Stimulated activated naive CD8-positive, alpha-beta T cell treated with anti-CD3 and anti-CD28 coated beads, Interleukin-15, Interleukin-2, amounts not matched to agents 100 ng/mL and 50 ng/mL, for 24 hours (primary cell): ENCODE measurements around the gene PDK3.

Experiments used
- H3K27ac Mint-ChIP-seq: one replicate; pipeline ENCODE4 v1.8.0; 2021; ENCODE audit warnings: mild to moderate bottlenecking, mixed read lengths
- H3K27me3 Mint-ChIP-seq: one replicate; pipeline ENCODE4 v1.8.0; 2021; ENCODE audit warnings: mixed read lengths
- H3K36me3 Mint-ChIP-seq: one replicate; pipeline ENCODE4 v1.8.0; 2021; ENCODE audit warnings: low read depth, mixed read lengths
- H3K4me1 Mint-ChIP-seq: one replicate; pipeline ENCODE4 v1.8.0; 2021; ENCODE audit warnings: low read depth, mixed read lengths
- H3K4me3 Mint-ChIP-seq: one replicate; pipeline ENCODE4 v1.8.0; 2021; ENCODE audit warnings: mild to moderate bottlenecking, mixed read lengths
- H3K9me3 Mint-ChIP-seq: one replicate; pipeline ENCODE4 v1.8.0; 2021; ENCODE audit warnings: mixed read lengths

The PDK3 gene

DNA sequence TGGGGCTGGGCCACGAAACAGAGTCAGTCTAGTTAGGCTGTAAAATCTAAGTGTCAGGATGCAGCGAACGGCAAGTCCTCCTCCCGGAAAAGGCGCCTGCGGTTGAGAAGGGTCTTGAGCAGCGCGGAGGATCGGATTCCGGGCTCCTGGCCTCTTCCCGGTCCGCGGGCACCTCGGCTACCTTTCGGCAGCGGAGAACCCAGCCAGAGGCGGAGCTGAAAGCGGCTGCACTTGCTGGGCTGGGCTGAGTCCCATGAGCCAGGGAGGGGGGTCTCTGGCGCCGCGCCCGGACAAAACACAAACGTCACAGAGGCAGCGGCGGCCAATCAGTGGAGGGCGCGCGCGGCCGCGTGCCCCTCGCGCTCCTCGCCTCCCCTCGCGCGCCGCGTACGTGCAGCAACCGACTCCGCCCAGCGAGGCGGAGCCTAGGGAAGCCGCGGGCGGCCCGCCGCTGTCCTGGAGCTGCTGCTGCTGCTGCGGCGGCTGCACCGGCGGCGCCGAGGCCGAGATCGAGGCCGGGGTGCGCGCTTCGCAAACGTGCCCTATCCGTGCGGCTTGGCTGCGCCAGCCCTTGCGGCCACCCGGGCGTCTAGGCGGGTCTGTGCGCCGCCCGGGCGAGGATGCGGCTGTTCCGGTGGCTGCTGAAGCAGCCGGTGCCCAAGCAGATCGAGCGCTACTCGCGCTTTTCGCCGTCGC, at the start of gene PDK3:
Gene PDK3, plus strand, starts transcription at position 451 of the 696 bp plus-strand sequence. Its CDS starts 170 bp downstream, at position 621.
- peaks cover 35% of the 10 kb centered on the region for H3K4me1 Mint-ChIP-seq
- no peaks in the 10 kb centered on the region for H3K9me3 Mint-ChIP-seq
- peak within 1 kb of the TSS; percentile 87 for H3K27ac Mint-ChIP-seq
- H3K4me3 Mint-ChIP-seq = peak within 1 kb of the TSS; percentile 86
- no peaks in the 10 kb centered on the region for H3K27me3 Mint-ChIP-seq
- peaks cover 4% of the 10 kb centered on the region for H3K36me3 Mint-ChIP-seq

DNA sequence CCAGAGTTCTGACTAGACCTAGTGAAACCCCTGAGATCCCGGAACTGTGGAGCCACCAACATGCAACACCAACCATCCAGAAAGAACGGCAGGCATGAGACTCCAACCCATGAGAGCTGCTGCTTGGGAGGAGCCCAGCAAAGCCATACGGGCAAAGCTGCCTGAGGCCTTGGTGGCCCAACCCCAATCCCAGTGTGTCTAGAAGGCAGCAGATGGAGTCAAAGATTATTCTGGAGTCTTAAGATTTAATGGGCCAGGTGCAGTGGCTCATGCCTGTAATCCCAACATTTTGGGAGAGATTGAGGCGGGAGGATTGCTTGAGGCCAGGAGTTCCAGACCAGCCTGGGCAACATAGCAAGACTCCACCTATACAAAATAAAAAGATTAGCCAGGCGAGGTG, 49.2 kb upstream of the PDK3 start:
- H3K27ac Mint-ChIP-seq = no peak overlapping the region
- H3K4me3 Mint-ChIP-seq = no peak overlapping the region
- H3K36me3 Mint-ChIP-seq = no peaks in the 10 kb centered on the region

GRCh38 chrX:24423960-24424359, 41.1 kb upstream of the PDK3 start:
- Mint-ChIP-seq H3K4me1 (no peaks in the 10 kb centered on the region), H3K4me3 (no peak overlapping the region), H3K9me3 (no peaks in the 10 kb centered on the region), H3K27me3 (no peaks in the 10 kb centered on the region), H3K36me3 (no peaks in the 10 kb centered on the region), H3K27ac (no peak overlapping the region)

More for the DNA sequence above, 49.2 kb upstream of the PDK3 start:
- Mint-ChIP-seq H3K9me3 (no peaks in the 10 kb centered on the region), H3K4me1 (no peaks in the 10 kb centered on the region), H3K27me3 (no peaks in the 10 kb centered on the region)

DNA sequence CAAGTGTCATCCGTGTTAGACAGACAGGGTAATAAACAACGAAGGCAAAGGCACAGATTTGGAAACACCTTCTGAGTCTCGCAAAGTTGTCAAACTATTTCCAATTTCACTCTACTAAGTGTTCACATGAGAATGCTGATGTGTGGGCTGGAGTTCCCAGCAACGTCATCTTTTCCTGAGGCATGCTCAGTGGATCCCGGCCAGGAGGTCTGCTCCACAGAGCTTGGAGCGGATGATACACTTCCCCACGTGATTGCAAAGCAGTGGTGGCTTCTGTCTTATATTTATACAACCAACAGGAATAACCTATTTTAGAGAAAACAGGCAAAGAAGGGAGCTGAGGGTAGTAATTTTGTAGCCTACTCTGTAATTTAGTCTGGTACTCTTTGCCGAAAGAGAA, 40.1 kb upstream of the PDK3 start:
- Mint-ChIP-seq H3K9me3 (no peaks in the 10 kb centered on the region), H3K27ac (no peak overlapping the region), H3K4me3 (no peak overlapping the region), H3K27me3 (no peaks in the 10 kb centered on the region), H3K4me1 (no peaks in the 10 kb centered on the region), H3K36me3 (no peaks in the 10 kb centered on the region)

- Mint-ChIP-seq H3K9me3 (no peaks in the 10 kb centered on the region), H3K36me3 (no peaks in the 10 kb centered on the region), H3K27me3 (no peaks in the 10 kb centered on the region), H3K27ac (no peak overlapping the region), H3K4me3 (no peak overlapping the region), H3K4me1 (no peaks in the 10 kb centered on the region)
Observed at GRCh38 chrX:24425806-24426205, 39.3 kb upstream of the PDK3 start.

- Mint-ChIP-seq H3K27ac (no peak overlapping the region), H3K4me3 (no peak overlapping the region), H3K9me3 (no peaks in the 10 kb centered on the region), H3K4me1 (no peaks in the 10 kb centered on the region), H3K27me3 (no peaks in the 10 kb centered on the region), H3K36me3 (no peaks in the 10 kb centered on the region)
Observed at GRCh38 chrX:24426340-24426913, 38.7 kb upstream of the PDK3 start.

DNA sequence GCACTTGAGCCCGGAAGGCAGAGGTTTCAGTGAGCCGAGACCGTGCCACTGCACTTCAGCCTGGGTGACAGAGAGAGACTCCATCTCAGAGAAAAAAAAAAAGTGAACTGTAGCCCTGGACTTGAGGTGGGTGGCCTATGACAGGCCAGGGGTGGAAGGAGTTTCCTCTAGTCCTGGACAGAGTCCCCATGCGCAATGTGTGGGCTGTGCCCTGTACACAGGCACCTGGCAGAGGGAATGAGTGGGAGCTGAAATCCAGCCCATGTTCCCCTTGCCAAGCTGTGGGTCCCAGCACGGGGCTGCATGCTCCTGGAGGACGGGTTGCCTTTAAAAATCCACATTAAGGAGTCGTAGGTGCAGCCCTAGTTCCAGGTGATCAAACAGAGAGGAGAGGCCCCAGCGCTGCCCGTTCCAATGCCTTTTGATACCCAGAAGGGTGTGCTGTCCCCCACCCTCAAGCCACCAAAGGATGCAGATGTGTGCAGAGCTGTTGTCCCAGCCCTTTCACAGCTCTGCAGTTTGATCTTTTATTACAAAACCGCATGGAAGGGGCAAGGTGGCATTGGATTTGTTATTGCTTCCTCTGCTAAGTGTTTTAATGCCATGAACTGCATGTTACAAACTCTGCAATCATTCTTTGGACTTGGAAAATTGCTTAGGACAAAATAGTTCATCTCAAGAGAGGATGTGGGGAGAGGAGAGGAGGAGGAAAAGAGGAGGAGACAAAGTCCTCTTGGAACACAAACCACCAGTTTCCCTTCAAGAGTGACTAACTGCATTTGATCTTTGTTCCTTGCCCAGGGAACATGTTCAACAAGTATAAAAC, 38.0 kb upstream of the PDK3 start:
- Mint-ChIP-seq H3K4me1 (no peaks in the 10 kb centered on the region), H3K27me3 (no peaks in the 10 kb centered on the region), H3K36me3 (no peaks in the 10 kb centered on the region), H3K9me3 (no peaks in the 10 kb centered on the region), H3K27ac (no peak overlapping the region), H3K4me3 (no peak overlapping the region)

DNA sequence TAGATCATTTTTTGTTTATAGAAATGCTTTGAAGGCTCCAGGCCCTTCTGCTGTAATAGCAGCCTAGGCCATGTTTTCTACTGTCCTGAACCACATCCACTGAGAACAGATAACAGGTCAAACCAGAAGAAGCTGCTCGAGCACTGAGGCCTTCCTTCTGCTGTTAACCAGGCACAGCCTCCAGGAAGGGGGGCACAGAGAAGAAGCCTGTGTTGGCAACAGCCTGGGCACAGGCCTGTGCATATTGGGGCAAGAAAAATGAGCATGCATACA, 37.4 kb upstream of the PDK3 start:
- Mint-ChIP-seq H3K27ac (no peak overlapping the region), H3K4me1 (no peaks in the 10 kb centered on the region), H3K4me3 (no peak overlapping the region), H3K27me3 (no peaks in the 10 kb centered on the region), H3K36me3 (no peaks in the 10 kb centered on the region), H3K9me3 (no peaks in the 10 kb centered on the region)

GRCh38 chrX:24428516-24428915, 36.6 kb upstream of the PDK3 start:
- H3K36me3 Mint-ChIP-seq = no peaks in the 10 kb centered on the region
- no peak overlapping the region for H3K4me3 Mint-ChIP-seq
- H3K27ac Mint-ChIP-seq = no peak overlapping the region
- H3K4me1 Mint-ChIP-seq = no peaks in the 10 kb centered on the region
- H3K27me3 Mint-ChIP-seq = no peaks in the 10 kb centered on the region
- no peaks in the 10 kb centered on the region for H3K9me3 Mint-ChIP-seq

GRCh38 chrX:24435060-24435459, 30.0 kb upstream of the PDK3 start:
- Mint-ChIP-seq H3K27ac (no peak overlapping the region), H3K36me3 (no peaks in the 10 kb centered on the region), H3K4me1 (peaks cover 3% of the 10 kb centered on the region), H3K27me3 (no peaks in the 10 kb centered on the region), H3K9me3 (no peaks in the 10 kb centered on the region), H3K4me3 (no peak overlapping the region)

- Mint-ChIP-seq H3K4me1 (no peaks in the 10 kb centered on the region), H3K9me3 (no peaks in the 10 kb centered on the region), H3K27me3 (no peaks in the 10 kb centered on the region), H3K4me3 (no peak overlapping the region), H3K27ac (no peak overlapping the region), H3K36me3 (no peaks in the 10 kb centered on the region)
Observed at GRCh38 chrX:24443918-24444317, 21.2 kb upstream of the PDK3 start.

DNA sequence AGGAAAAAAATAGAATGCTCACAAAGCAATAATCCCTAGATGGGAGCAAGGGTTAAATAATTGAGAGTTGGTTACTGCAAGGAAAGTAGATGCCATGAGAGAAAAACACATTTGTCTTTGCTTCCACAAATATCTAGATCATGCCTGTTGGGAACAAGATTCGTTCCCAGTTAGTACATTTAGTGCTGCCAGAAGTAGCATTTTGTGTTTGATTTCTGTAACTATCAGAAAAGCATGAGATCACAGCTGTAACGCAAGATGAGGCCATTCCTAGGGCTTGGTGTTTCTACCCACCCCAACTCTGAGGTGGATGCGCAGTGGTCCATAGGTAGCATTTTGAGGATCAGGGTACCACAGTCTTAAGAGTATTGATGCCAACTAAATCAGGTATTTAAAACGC, 20.4 kb upstream of the PDK3 start:
- Mint-ChIP-seq H3K4me1 (no peaks in the 10 kb centered on the region), H3K36me3 (no peaks in the 10 kb centered on the region), H3K4me3 (no peak overlapping the region), H3K27ac (no peak overlapping the region), H3K9me3 (no peaks in the 10 kb centered on the region), H3K27me3 (no peaks in the 10 kb centered on the region)

- Mint-ChIP-seq H3K36me3 (no peaks in the 10 kb centered on the region), H3K9me3 (no peaks in the 10 kb centered on the region), H3K4me1 (no peaks in the 10 kb centered on the region), H3K27me3 (no peaks in the 10 kb centered on the region), H3K27ac (no peak overlapping the region), H3K4me3 (no peak overlapping the region)
Observed at GRCh38 chrX:24448762-24449250, 16.3 kb upstream of the PDK3 start.

GRCh38 chrX:24463077-24463476, 2.0 kb upstream of the PDK3 start:
- Mint-ChIP-seq H3K27me3 (no peaks in the 10 kb centered on the region), H3K36me3 (peaks cover 4% of the 10 kb centered on the region), H3K9me3 (no peaks in the 10 kb centered on the region), H3K4me1 (peaks cover 24% of the 10 kb centered on the region), H3K4me3 (no peak overlapping the region), H3K27ac (no peak overlapping the region)

DNA sequence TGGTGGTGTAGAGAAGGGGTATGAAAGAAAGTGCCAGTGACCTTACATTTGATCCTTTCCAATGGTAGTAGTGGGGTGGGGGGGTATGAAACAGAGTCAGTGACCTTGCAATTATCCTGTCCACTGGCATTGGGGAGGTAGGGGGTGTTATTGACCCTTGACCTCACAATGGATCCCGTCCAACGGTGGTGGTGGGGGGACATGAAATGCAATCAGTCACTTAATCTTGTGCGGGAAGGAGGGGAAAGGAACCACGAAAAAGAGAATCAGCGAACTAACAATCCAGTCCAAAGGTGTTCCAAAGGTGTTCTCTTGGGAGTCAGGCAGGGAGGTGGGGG, 619 bp upstream of the PDK3 start:
- H3K27ac Mint-ChIP-seq = peak overlapping the region; percentile 87
- no peaks in the 10 kb centered on the region for H3K9me3 Mint-ChIP-seq
- H3K36me3 Mint-ChIP-seq = peaks cover 4% of the 10 kb centered on the region
- H3K4me1 Mint-ChIP-seq = peaks cover 33% of the 10 kb centered on the region
- peak overlapping the region; percentile 80 for H3K4me3 Mint-ChIP-seq
- no peaks in the 10 kb centered on the region for H3K27me3 Mint-ChIP-seq
